ENCODE measurements around the gene ITCH. TPM values are rescaled to one million over a fixed set of nuclear protein-coding genes. Genes with fewer than 3 reads are reported as not detected.

The ITCH gene
- total RNA-seq, 1 donor from 2014 or later, result 96.9 TPM

GRCh38 chr20:34449674-34450592 is 86.9 kb downstream of the ITCH start:
- H3K9me3 Mint-ChIP-seq (ENCODE audit: low read depth), result no peaks in the 10 kb centered on the region
- no peaks in the 10 kb centered on the region for H3K27me3 Mint-ChIP-seq (ENCODE audit: low read depth)
- H3K4me3 Mint-ChIP-seq (ENCODE audit: unreplicated experiment), result no peak overlapping the region
- TF ChIP-seq, protein P1, sequence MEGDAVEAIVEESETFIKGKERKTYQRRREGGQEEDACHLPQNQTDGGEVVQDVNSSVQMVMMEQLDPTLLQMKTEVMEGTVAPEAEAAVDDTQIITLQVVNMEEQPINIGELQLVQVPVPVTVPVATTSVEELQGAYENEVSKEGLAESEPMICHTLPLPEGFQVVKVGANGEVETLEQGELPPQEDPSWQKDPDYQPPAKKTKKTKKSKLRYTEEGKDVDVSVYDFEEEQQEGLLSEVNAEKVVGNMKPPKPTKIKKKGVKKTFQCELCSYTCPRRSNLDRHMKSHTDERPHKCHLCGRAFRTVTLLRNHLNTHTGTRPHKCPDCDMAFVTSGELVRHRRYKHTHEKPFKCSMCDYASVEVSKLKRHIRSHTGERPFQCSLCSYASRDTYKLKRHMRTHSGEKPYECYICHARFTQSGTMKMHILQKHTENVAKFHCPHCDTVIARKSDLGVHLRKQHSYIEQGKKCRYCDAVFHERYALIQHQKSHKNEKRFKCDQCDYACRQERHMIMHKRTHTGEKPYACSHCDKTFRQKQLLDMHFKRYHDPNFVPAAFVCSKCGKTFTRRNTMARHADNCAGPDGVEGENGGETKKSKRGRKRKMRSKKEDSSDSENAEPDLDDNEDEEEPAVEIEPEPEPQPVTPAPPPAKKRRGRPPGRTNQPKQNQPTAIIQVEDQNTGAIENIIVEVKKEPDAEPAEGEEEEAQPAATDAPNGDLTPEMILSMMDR (IDR thresholded peaks at IDR 0.05), result no peak
- peak overlapping the region; percentile 6 for H3K27ac Mint-ChIP-seq (ENCODE audit: unreplicated experiment)
- H3K4me1 Mint-ChIP-seq (ENCODE audit: low read depth), result peaks cover 10% of the 10 kb centered on the region
- peaks cover 57% of the 10 kb centered on the region for H3K36me3 Mint-ChIP-seq (ENCODE audit: low read depth)
- DNase-seq (ENCODE audit: low spot score), result no peak

DNA sequence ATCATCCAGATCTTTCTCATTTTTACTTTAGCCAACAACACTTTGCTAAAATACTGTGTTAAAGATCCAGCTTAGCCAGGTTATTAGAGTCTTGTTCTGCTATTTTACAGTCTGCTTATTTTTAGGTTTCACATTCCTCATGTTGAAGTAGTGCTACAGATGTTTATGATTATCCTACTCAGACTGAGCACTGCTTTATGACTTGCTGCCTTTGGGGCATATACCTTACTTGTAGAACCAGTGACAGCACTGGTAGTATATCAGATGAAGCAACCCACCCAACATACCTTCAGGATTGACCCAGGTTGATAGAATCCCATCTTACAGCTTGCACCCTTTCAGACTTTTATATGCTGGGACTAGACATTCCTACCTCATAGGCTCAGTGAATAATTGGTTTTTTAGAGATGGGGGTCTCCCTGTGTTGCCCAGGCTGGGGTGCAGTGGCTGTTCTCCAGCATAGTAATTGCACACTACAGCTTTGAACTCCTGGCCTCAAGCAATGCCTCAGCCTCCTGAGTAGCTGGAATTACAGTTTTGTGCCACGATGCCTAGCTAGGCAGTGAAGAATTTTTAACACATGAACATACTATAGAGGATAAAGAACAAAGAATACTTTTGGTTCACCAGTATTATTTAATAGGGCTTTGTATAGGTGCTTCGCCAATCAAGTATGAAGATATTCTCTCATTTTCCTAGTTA is 89.4 kb downstream of the ITCH start:
- DNase-seq (ENCODE audit: low spot score), result no peak
- TF ChIP-seq, protein P1 (IDR thresholded peaks at IDR 0.05), result no peak
- Mint-ChIP-seq H3K9me3 (ENCODE audit: low read depth) (no peaks in the 10 kb centered on the region), H3K4me3 (ENCODE audit: unreplicated experiment) (no peak overlapping the region), H3K27me3 (ENCODE audit: low read depth) (no peaks in the 10 kb centered on the region), H3K27ac (ENCODE audit: unreplicated experiment) (peak overlapping the region; percentile 76), H3K4me1 (ENCODE audit: low read depth) (peaks cover 10% of the 10 kb centered on the region), H3K36me3 (ENCODE audit: low read depth) (peaks cover 43% of the 10 kb centered on the region)

GRCh38 chr20:34458631-34459030 is 95.6 kb downstream of the ITCH start:
- Mint-ChIP-seq H3K36me3 (ENCODE audit: low read depth) (peaks cover 33% of the 10 kb centered on the region), H3K4me3 (ENCODE audit: unreplicated experiment) (no peak overlapping the region), H3K27ac (ENCODE audit: unreplicated experiment) (peak overlapping the region; percentile 86), H3K9me3 (ENCODE audit: low read depth) (no peaks in the 10 kb centered on the region), H3K27me3 (ENCODE audit: low read depth) (no peaks in the 10 kb centered on the region), H3K4me1 (ENCODE audit: low read depth) (peaks cover 27% of the 10 kb centered on the region)
- no peak for DNase-seq (ENCODE audit: low spot score)
- TF ChIP-seq, protein P1 (IDR thresholded peaks at IDR 0.05), result no peak

- Mint-ChIP-seq H3K27ac (ENCODE audit: unreplicated experiment) (peak overlapping the region; percentile 86), H3K36me3 (ENCODE audit: low read depth) (peaks cover 38% of the 10 kb centered on the region)
Observed at GRCh38 chr20:34459209-34459897, 96.3 kb downstream of the ITCH start.

More at GRCh38 chr20:34459209-34459897, 96.3 kb downstream of the ITCH start:
- TF ChIP-seq, protein P1 (IDR thresholded peaks at IDR 0.05), result no peak
- Mint-ChIP-seq H3K9me3 (ENCODE audit: low read depth) (no peaks in the 10 kb centered on the region), H3K4me1 (ENCODE audit: low read depth) (peaks cover 27% of the 10 kb centered on the region), H3K27me3 (ENCODE audit: low read depth) (no peaks in the 10 kb centered on the region), H3K4me3 (ENCODE audit: unreplicated experiment) (no peak overlapping the region)
- DNase-seq (ENCODE audit: low spot score), result no peak

Measured in chondrocyte (in vitro differentiated cells).